SK-N-SH (cell line): ENCODE results near the gene CHRNG.

ENCODE experiments used
- ELF1 ChIP-seq: IDR thresholded peaks from 2 replicates; pipeline ENCODE4 v1.4.0; 2012
- EZH2phosphoT487 ChIP-seq: fragments of 200-600 bp; sonication (generic); IDR thresholded peaks from 2 replicates; pipeline ENCODE4 v1.6.1; 2017; ENCODE audit warnings: low read depth, mixed run types, mild to moderate bottlenecking, antibody characterized with exemption, moderate library complexity, borderline replicate concordance
- GABPA ChIP-seq: IDR thresholded peaks from 2 replicates; pipeline ENCODE4 v1.4.0; 2012; ENCODE audit warnings: low read depth, mild to moderate bottlenecking
- GATA2 ChIP-seq: sonication (generic); formaldehyde crosslinking; IDR thresholded peaks from 2 replicates; pipeline ENCODE4 v1.5.0; 2020; ENCODE audit warnings: mild to moderate bottlenecking, missing genetic modification reagents
- MXI1 ChIP-seq: IDR thresholded peaks from 2 replicates; pipeline ENCODE4 v1.6.1; 2012; ENCODE audit warnings: mild to moderate bottlenecking, low read depth, low read length, improper control_type of control experiment
- POLR2AphosphoS5 ChIP-seq: IDR thresholded peaks from 2 replicates; pipeline ENCODE4 v1.6.1; 2012; ENCODE audit warnings: low read depth, low read length
- RAD21 ChIP-seq: IDR thresholded peaks from 2 replicates; pipeline ENCODE4 v1.6.1; 2012; ENCODE audit warnings: mild to moderate bottlenecking, low read length
- RXRA ChIP-seq: IDR thresholded peaks from 2 replicates; pipeline ENCODE4 v1.4.0; 2012; ENCODE audit warnings: low read depth, mild to moderate bottlenecking, borderline replicate concordance
- TCF12 ChIP-seq: IDR thresholded peaks from 2 replicates; pipeline ENCODE4 v1.4.0; 2012
- YY1 ChIP-seq: IDR thresholded peaks from 2 replicates; pipeline ENCODE4 v1.4.0; 2012; ENCODE audit warnings: low read depth, mild to moderate bottlenecking
- TF ChIP-seq, protein P1 (sequence below): fragments of 200-600 bp; sonication (generic); IDR thresholded peaks from 2 replicates; pipeline ENCODE4 v1.6.1; 2017; ENCODE audit warnings: antibody characterized with exemption, mild to moderate bottlenecking, moderate library complexity
- TF ChIP-seq, protein P2 (sequence below): IDR thresholded peaks from 2 replicates; pipeline ENCODE4 v1.4.0; 2012; ENCODE audit warnings: low read depth, borderline replicate concordance
- TF ChIP-seq, protein P3 (sequence below): IDR thresholded peaks from 2 replicates; pipeline ENCODE4 v1.6.1; 2012; ENCODE audit warnings: mild to moderate bottlenecking, low read depth, low read length, moderate library complexity
- TF ChIP-seq, protein P4 (sequence below): IDR thresholded peaks from 2 replicates; pipeline ENCODE4 v1.4.0; 2012; ENCODE audit warnings: low read depth

DNA sequence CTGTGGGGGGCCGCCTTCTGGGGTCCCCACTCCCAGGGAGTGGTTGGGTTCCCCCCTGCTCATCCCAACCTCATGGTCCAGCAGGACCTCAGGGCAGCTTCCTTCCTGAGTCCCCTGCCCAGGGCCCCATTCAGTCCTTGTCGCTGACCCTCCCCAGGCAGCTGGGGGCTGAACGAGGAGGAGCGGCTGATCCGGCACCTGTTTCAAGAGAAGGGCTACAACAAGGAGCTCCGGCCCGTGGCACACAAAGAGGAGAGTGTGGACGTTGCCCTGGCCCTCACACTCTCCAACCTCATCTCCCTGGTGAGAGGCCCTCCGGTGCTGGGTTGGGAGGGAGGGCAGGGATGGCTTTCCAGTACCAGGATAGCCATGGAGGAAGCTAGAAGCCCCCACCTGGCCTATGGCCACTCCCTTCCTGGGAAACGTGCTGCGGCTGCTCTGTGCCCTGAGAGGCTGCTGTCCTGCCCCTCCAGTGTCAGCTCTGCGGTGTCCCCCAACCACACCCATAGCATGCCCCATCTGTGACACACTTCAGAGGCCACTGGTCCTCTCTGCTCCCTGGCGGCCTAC, 13.0 kb upstream of the CHRNG start:
- TF ChIP-seq, protein P1, sequence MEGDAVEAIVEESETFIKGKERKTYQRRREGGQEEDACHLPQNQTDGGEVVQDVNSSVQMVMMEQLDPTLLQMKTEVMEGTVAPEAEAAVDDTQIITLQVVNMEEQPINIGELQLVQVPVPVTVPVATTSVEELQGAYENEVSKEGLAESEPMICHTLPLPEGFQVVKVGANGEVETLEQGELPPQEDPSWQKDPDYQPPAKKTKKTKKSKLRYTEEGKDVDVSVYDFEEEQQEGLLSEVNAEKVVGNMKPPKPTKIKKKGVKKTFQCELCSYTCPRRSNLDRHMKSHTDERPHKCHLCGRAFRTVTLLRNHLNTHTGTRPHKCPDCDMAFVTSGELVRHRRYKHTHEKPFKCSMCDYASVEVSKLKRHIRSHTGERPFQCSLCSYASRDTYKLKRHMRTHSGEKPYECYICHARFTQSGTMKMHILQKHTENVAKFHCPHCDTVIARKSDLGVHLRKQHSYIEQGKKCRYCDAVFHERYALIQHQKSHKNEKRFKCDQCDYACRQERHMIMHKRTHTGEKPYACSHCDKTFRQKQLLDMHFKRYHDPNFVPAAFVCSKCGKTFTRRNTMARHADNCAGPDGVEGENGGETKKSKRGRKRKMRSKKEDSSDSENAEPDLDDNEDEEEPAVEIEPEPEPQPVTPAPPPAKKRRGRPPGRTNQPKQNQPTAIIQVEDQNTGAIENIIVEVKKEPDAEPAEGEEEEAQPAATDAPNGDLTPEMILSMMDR, result no peak
- TF ChIP-seq YY1 (no peak), RAD21 (no peak), POLR2AphosphoS5 (no peak), RXRA (no peak), GABPA (no peak), EZH2phosphoT487 (no peak), ELF1 (no peak), MXI1 (no peak), TCF12 (no peak), GATA2 (CRISPR knock-in tag) (no peak)
- TF ChIP-seq, protein P2, sequence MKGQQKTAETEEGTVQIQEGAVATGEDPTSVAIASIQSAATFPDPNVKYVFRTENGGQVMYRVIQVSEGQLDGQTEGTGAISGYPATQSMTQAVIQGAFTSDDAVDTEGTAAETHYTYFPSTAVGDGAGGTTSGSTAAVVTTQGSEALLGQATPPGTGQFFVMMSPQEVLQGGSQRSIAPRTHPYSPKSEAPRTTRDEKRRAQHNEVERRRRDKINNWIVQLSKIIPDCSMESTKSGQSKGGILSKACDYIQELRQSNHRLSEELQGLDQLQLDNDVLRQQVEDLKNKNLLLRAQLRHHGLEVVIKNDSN, result no peak
- TF ChIP-seq, protein P3, sequence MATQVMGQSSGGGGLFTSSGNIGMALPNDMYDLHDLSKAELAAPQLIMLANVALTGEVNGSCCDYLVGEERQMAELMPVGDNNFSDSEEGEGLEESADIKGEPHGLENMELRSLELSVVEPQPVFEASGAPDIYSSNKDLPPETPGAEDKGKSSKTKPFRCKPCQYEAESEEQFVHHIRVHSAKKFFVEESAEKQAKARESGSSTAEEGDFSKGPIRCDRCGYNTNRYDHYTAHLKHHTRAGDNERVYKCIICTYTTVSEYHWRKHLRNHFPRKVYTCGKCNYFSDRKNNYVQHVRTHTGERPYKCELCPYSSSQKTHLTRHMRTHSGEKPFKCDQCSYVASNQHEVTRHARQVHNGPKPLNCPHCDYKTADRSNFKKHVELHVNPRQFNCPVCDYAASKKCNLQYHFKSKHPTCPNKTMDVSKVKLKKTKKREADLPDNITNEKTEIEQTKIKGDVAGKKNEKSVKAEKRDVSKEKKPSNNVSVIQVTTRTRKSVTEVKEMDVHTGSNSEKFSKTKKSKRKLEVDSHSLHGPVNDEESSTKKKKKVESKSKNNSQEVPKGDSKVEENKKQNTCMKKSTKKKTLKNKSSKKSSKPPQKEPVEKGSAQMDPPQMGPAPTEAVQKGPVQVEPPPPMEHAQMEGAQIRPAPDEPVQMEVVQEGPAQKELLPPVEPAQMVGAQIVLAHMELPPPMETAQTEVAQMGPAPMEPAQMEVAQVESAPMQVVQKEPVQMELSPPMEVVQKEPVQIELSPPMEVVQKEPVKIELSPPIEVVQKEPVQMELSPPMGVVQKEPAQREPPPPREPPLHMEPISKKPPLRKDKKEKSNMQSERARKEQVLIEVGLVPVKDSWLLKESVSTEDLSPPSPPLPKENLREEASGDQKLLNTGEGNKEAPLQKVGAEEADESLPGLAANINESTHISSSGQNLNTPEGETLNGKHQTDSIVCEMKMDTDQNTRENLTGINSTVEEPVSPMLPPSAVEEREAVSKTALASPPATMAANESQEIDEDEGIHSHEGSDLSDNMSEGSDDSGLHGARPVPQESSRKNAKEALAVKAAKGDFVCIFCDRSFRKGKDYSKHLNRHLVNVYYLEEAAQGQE, result no peak
- TF ChIP-seq, protein P4, sequence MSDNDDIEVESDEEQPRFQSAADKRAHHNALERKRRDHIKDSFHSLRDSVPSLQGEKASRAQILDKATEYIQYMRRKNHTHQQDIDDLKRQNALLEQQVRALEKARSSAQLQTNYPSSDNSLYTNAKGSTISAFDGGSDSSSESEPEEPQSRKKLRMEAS, result no peak
